Prostate gland (tissue), 2 donors: ENCODE results near the gene LRIT3. TPM values are rescaled to one million over a fixed set of nuclear protein-coding genes. Genes with fewer than 3 reads are reported as not detected.
A peak's percentile ranks its signal among the peaks of the same experiment; 100 is the strongest.

Source experiments
- DNase-seq: peaks from one replicate; pipeline ENCODE4 v3.0.0-alpha.2; 2019; ENCODE audit warnings: low spot score
- H3K27ac ChIP-seq, 2 donors: fragments of 200-600 bp; sonication (generic); 2 replicates each; pipeline ENCODE4 v1.5.1; 2017 to 2019
- H3K27me3 ChIP-seq: fragments of 200-600 bp; sonication (generic); replicated peaks from 2 replicates; pipeline ENCODE4 v1.5.1; 2019; ENCODE audit not compliant: insufficient read depth
- H3K36me3 ChIP-seq, 2 donors: fragments of 200-600 bp; sonication (generic); 1 replicate in 1 of 2; 2 replicates in 1 of 2; pipeline versions ENCODE4 v1.5.1 to v1.8.1; 2017 to 2019
- H3K4me1 ChIP-seq: fragments of 200-600 bp; sonication (generic); replicated peaks from 2 replicates; pipeline ENCODE4 v1.5.1; 2019
- H3K4me3 ChIP-seq, 2 donors: fragments of 200-600 bp; sonication (generic); 2 replicates each; pipeline ENCODE4 v1.5.1; 2017 to 2019
- H3K9me3 ChIP-seq: fragments of 200-600 bp; sonication (generic); 2 replicates; pipeline ENCODE4 v1.5.1; 2017
- CTCF ChIP-seq, 4 experiments: fragments of 200-600 bp in 2 of 4; fragments of 450-650 bp in 2 of 4; sonication (generic) in 2 of 4; IDR thresholded peaks; 1 replicate in 3 of 4; 2 replicates in 1 of 4; pipeline ENCODE4 v1.5.1; 2016 to 2019; ENCODE audit warnings: antibody characterized with exemption in 4 of 4, mild to moderate bottlenecking in 2 of 4, moderate library complexity in 2 of 4
- POLR2A ChIP-seq: fragments of 450-650 bp; IDR thresholded peaks from one replicate; pipeline ENCODE4 v1.6.1; 2016; ENCODE audit warnings: antibody characterized with exemption, mild to moderate bottlenecking
- POLR2AphosphoS5 ChIP-seq: sonication (generic); formaldehyde crosslinking; IDR thresholded peaks from one replicate; pipeline ENCODE4 v1.6.1; 2017; ENCODE audit warnings: antibody characterized with exemption
- WGBS: methylation state at CpG from one replicate; pipeline ENCODE4 v1.1.5; 2018; 5-methylcytosine and 5-hydroxymethylcytosine counted together
- intact Hi-C: fragments of 100-400 bp; cut with DNase I; formaldehyde crosslinking; loops from one replicate; pipeline ENCODE4 v1.14.2; 2022
- total RNA-seq, 2 donors: library from RNA; depleted of rRNA; stranded (reverse); fragments of >200 nt; gene quantifications; one replicate each; pipeline ENCODE4 v1.1.0, GENCODE V29; 2016

The LRIT3 gene
- total RNA-seq, 2 donors from 2014 or later = 0.11 to 0.27 TPM

- intact Hi-C loops = no loop called here
- no peaks in the 10 kb centered on the region for H3K36me3 ChIP-seq
- DNase-seq = no peak
- no peak overlapping the region for H3K27ac ChIP-seq
- H3K4me3 ChIP-seq = no peak overlapping the region
- no peaks in the 10 kb centered on the region for H3K27me3 ChIP-seq
- TF ChIP-seq POLR2A (no peak), POLR2AphosphoS5 (no peak), CTCF (IDR thresholded peaks at IDR 0.05) (no peak)
- 74% methylated on average over 3 of the region's 3 CpGs for WGBS
- H3K4me1 ChIP-seq = no peaks in the 10 kb centered on the region
- H3K9me3 ChIP-seq = no peaks in the 10 kb centered on the region
Measured at GRCh38 chr4:109861916-109862511, 14.1 kb downstream of the LRIT3 start.

GRCh38 chr4:109864134-109864533, 16.2 kb downstream of the LRIT3 start:
- no peaks in the 10 kb centered on the region for H3K27me3 ChIP-seq
- no peak for DNase-seq
- TF ChIP-seq POLR2AphosphoS5 (no peak), POLR2A (no peak), CTCF (IDR thresholded peaks at IDR 0.05) (no peak)
- no peak overlapping the region for H3K27ac ChIP-seq
- no peaks in the 10 kb centered on the region for H3K9me3 ChIP-seq
- H3K4me1 ChIP-seq = no peaks in the 10 kb centered on the region
- no peaks in the 10 kb centered on the region for H3K36me3 ChIP-seq
- intact Hi-C loops = no loop called here
- H3K4me3 ChIP-seq = no peak overlapping the region

GRCh38 chr4:109870061-109870460, 22.2 kb downstream of the LRIT3 start:
- Histone ChIP-seq H3K9me3 (no peaks in the 10 kb centered on the region), H3K4me3 (no peak overlapping the region), H3K36me3 (no peaks in the 10 kb centered on the region), H3K27me3 (no peaks in the 10 kb centered on the region), H3K27ac (no peak overlapping the region), H3K4me1 (peaks cover 11% of the 10 kb centered on the region)
- no peak for DNase-seq
- intact Hi-C loops = no loop called here
- TF ChIP-seq POLR2AphosphoS5 (no peak), POLR2A (no peak), CTCF (IDR thresholded peaks at IDR 0.05) (no peak)
- WGBS = 97% methylated on average over 5 of the region's 5 CpGs

GRCh38 chr4:109872065-109872464, 24.2 kb downstream of the LRIT3 start:
- Histone ChIP-seq H3K36me3 (no peaks in the 10 kb centered on the region), H3K4me1 (peaks cover 11% of the 10 kb centered on the region), H3K27me3 (no peaks in the 10 kb centered on the region), H3K27ac (no peak overlapping the region), H3K9me3 (no peaks in the 10 kb centered on the region), H3K4me3 (no peak overlapping the region)
- TF ChIP-seq POLR2AphosphoS5 = no peak
- no peak for TF ChIP-seq CTCF (IDR thresholded peaks at IDR 0.05)
- TF ChIP-seq POLR2A = no peak
- intact Hi-C loops = no loop called here
- no peak for DNase-seq
- 92% methylated on average over 2 of the region's 2 CpGs for WGBS

GRCh38 chr4:109872950-109873656, 25.2 kb downstream of the LRIT3 start:
- Histone ChIP-seq H3K9me3 (no peaks in the 10 kb centered on the region), H3K27ac (peak overlapping the region in 1 of 2 donors; percentile 60), H3K4me3 (no peak overlapping the region), H3K36me3 (no peaks in the 10 kb centered on the region), H3K4me1 (peaks cover 11% of the 10 kb centered on the region), H3K27me3 (no peaks in the 10 kb centered on the region)
- 97% methylated on average over 6 of the region's 6 CpGs for WGBS
- TF ChIP-seq POLR2A (no peak), CTCF (IDR thresholded peaks at IDR 0.05) (no peak), POLR2AphosphoS5 (no peak)
- no peak for DNase-seq
- intact Hi-C loops = no loop called here
